Measurements from ENCODE around the gene PDF.
A peak's percentile ranks its signal among the peaks of the same experiment; 100 is the strongest.

PDF gene

GRCh38 chr16:69346683-69347082, 16.3 kb upstream of the PDF start:
- no peak overlapping the region for H3K4me2 ChIP-seq
- TF ChIP-seq CTCF (conservative IDR thresholded peaks at IDR 0.05; ENCODE audit: low read depth, low read length), result no peak
- H3K36me3 ChIP-seq (ENCODE audit: insufficient read depth), result peaks cover 5% of the 10 kb centered on the region; the same call in 1 of the 2 replicates

GRCh38 chr16:69345923-69346322, 15.5 kb upstream of the PDF start:
- Histone ChIP-seq H3K79me2 (ENCODE audit: insufficient read depth, low read depth) (peaks cover 15% of the 10 kb centered on the region), H3K4me3 (IDR thresholded peaks at IDR 0.05; ENCODE audit: insufficient read depth, low read depth, low read length) (no peak overlapping the region), H4K20me1 (ENCODE audit: insufficient read depth) (no peaks in the 10 kb centered on the region), H2AFZ (ENCODE audit: low read depth) (no peak overlapping the region), H3K4me2 (no peak overlapping the region), H3K9ac (no peak overlapping the region), H3K27ac (no peak overlapping the region), H3K36me3 (ENCODE audit: insufficient read depth) (peaks cover 9% of the 10 kb centered on the region; the same call in 1 of the 2 replicates), H3K4me1 (ENCODE audit: low read depth, poor library complexity, severe bottlenecking) (peaks cover 11% of the 10 kb centered on the region), H3K27me3 (ENCODE audit: insufficient read depth, low read depth) (no peaks in the 10 kb centered on the region)
- TF ChIP-seq CTCF (conservative IDR thresholded peaks at IDR 0.05; ENCODE audit: low read depth, low read length), result no peak

More at GRCh38 chr16:69346683-69347082, 16.3 kb upstream of the PDF start:
- Histone ChIP-seq H3K79me2 (ENCODE audit: insufficient read depth, low read depth) (peaks cover 7% of the 10 kb centered on the region), H3K27me3 (ENCODE audit: insufficient read depth, low read depth) (no peaks in the 10 kb centered on the region), H2AFZ (ENCODE audit: low read depth) (no peak overlapping the region), H3K27ac (no peak overlapping the region), H3K4me3 (IDR thresholded peaks at IDR 0.05; ENCODE audit: insufficient read depth, low read depth, low read length) (no peak overlapping the region), H3K4me1 (ENCODE audit: low read depth, poor library complexity, severe bottlenecking) (peaks cover 4% of the 10 kb centered on the region), H4K20me1 (ENCODE audit: insufficient read depth) (no peaks in the 10 kb centered on the region), H3K9ac (no peak overlapping the region)

DNA sequence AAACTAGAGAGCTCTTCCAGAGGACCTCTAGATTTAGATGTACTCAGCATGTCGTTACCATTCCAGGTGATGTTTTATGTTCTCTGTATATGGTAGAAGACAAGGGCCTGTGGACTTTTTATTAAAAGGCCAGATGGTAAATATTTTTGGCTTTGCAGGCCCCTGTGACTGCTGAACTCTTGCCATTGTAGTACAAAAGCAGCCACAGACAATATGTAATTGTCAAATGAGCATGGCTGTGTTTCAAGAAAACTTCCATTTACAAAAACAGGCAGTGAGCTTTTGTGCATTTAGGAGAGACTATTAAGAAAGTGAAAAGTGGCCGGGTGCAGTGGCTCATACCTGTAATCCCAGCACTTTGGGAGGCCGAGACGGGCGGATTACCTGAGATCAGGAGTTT, 13.8 kb upstream of the PDF start:
- H3K4me1 ChIP-seq (ENCODE audit: low read depth, poor library complexity, severe bottlenecking), result peaks cover 16% of the 10 kb centered on the region
- no peak overlapping the region for H3K4me3 ChIP-seq (IDR thresholded peaks at IDR 0.05; ENCODE audit: insufficient read depth, low read depth, low read length)
- H3K27me3 ChIP-seq (ENCODE audit: insufficient read depth, low read depth), result no peaks in the 10 kb centered on the region
- H3K36me3 ChIP-seq (ENCODE audit: insufficient read depth), result peaks cover 9% of the 10 kb centered on the region; the same call in 1 of the 2 replicates
- H3K27ac ChIP-seq, result no peak overlapping the region
- H3K9ac ChIP-seq, result no peak overlapping the region
- no peaks in the 10 kb centered on the region for H4K20me1 ChIP-seq (ENCODE audit: insufficient read depth)
- no peak overlapping the region for H2AFZ ChIP-seq (ENCODE audit: low read depth)
- H3K79me2 ChIP-seq (ENCODE audit: insufficient read depth, low read depth), result peaks cover 28% of the 10 kb centered on the region
- H3K4me2 ChIP-seq, result no peak overlapping the region
- TF ChIP-seq CTCF (conservative IDR thresholded peaks at IDR 0.05; ENCODE audit: low read depth, low read length), result no peak

DNA sequence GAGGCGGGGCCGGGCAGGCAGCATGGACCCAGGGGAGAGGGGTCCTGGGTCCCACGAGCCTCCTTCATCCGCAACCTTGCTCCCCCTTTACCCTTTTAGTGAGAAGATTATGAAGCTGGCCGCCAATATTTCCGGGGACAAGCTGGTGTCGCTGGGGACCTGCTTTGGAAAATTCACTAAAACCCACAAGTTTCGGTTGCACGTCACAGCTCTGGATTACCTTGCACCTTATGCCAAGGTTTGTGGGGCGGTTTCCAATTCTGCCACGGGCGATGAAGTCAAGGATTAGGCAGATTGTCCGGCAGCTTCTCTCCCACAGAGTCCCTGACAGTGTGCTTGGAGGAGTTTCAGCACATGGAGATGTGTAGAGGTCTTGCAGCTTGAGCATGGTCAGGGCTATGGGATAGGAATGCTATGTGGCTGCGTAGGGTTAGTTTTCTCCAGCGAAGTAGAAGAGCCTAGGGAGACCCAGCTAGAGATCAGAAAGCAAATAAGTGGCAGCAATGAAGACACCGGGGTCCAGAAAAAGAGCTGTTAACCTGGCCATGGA, 9.8 kb upstream of the PDF start:
- H2AFZ ChIP-seq (ENCODE audit: low read depth), result peak overlapping the region; percentile 69
- H3K79me2 ChIP-seq (ENCODE audit: insufficient read depth, low read depth), result peaks cover 38% of the 10 kb centered on the region
- peaks cover 9% of the 10 kb centered on the region; the same call in 1 of the 2 replicates for H3K36me3 ChIP-seq (ENCODE audit: insufficient read depth)
- peak overlapping the region; percentile 83 for H3K4me2 ChIP-seq
- H3K27me3 ChIP-seq (ENCODE audit: insufficient read depth, low read depth), result no peaks in the 10 kb centered on the region
- peak overlapping the region; percentile 87 for H3K9ac ChIP-seq
- H3K4me3 ChIP-seq (IDR thresholded peaks at IDR 0.05; ENCODE audit: insufficient read depth, low read depth, low read length), result no peak overlapping the region
- no peak for TF ChIP-seq CTCF (conservative IDR thresholded peaks at IDR 0.05; ENCODE audit: low read depth, low read length)
- H4K20me1 ChIP-seq (ENCODE audit: insufficient read depth), result no peaks in the 10 kb centered on the region
- H3K27ac ChIP-seq, result peak overlapping the region; percentile 72
- peaks cover 24% of the 10 kb centered on the region for H3K4me1 ChIP-seq (ENCODE audit: low read depth, poor library complexity, severe bottlenecking)
